Measurements from ENCODE around the gene APBA2. TPM values are rescaled to one million over a fixed set of nuclear protein-coding genes. Genes with fewer than 3 reads are reported as not detected.
A peak's percentile ranks its signal among the peaks of the same experiment; 100 is the strongest.

APBA2 gene
- total RNA-seq, 1 donor from 2014 or later, result 26.4 TPM

- peak; percentile 83 for DNase-seq (ENCODE audit: low spot score)
- H3K4me3 Mint-ChIP-seq (ENCODE audit: unreplicated experiment), result no peak overlapping the region
- peaks cover 8% of the 10 kb centered on the region for H3K27me3 Mint-ChIP-seq (ENCODE audit: low read depth)
- H3K9me3 Mint-ChIP-seq (ENCODE audit: low read depth), result no peaks in the 10 kb centered on the region
- H3K27ac Mint-ChIP-seq (ENCODE audit: unreplicated experiment), result no peak overlapping the region
- H3K36me3 Mint-ChIP-seq (ENCODE audit: low read depth), result no peaks in the 10 kb centered on the region
- peaks cover 7% of the 10 kb centered on the region for H3K4me1 Mint-ChIP-seq (ENCODE audit: low read depth)
- no peak for TF ChIP-seq CTCF (IDR thresholded peaks at IDR 0.05)
Measured at GRCh38 chr15:29135702-29136646, 250.2 kb downstream of the APBA2 start.

- no peak overlapping the region for H3K4me3 Mint-ChIP-seq (ENCODE audit: unreplicated experiment)
- no peaks in the 10 kb centered on the region for H3K36me3 Mint-ChIP-seq (ENCODE audit: low read depth)
- peaks cover 7% of the 10 kb centered on the region for H3K4me1 Mint-ChIP-seq (ENCODE audit: low read depth)
- peaks cover 8% of the 10 kb centered on the region for H3K27me3 Mint-ChIP-seq (ENCODE audit: low read depth)
- TF ChIP-seq CTCF (IDR thresholded peaks at IDR 0.05), result no peak
- peak; percentile 29 for DNase-seq (ENCODE audit: low spot score)
- H3K9me3 Mint-ChIP-seq (ENCODE audit: low read depth), result no peaks in the 10 kb centered on the region
- no peak overlapping the region for H3K27ac Mint-ChIP-seq (ENCODE audit: unreplicated experiment)
Measured at GRCh38 chr15:29138260-29138659, 252.5 kb downstream of the APBA2 start.

GRCh38 chr15:29139072-29139471 is 253.3 kb downstream of the APBA2 start:
- Mint-ChIP-seq H3K9me3 (ENCODE audit: low read depth) (no peaks in the 10 kb centered on the region), H3K4me3 (ENCODE audit: unreplicated experiment) (no peak overlapping the region), H3K27me3 (ENCODE audit: low read depth) (peaks cover 8% of the 10 kb centered on the region), H3K27ac (ENCODE audit: unreplicated experiment) (no peak overlapping the region), H3K4me1 (ENCODE audit: low read depth) (peaks cover 13% of the 10 kb centered on the region), H3K36me3 (ENCODE audit: low read depth) (no peaks in the 10 kb centered on the region)
- no peak for TF ChIP-seq CTCF (IDR thresholded peaks at IDR 0.05)
- peak; percentile 56 for DNase-seq (ENCODE audit: low spot score)

- DNase-seq (ENCODE audit: low spot score), result peak; percentile 40
- H3K4me3 Mint-ChIP-seq (ENCODE audit: unreplicated experiment), result no peak overlapping the region
- H3K9me3 Mint-ChIP-seq (ENCODE audit: low read depth), result no peaks in the 10 kb centered on the region
- no peaks in the 10 kb centered on the region for H3K36me3 Mint-ChIP-seq (ENCODE audit: low read depth)
- H3K27me3 Mint-ChIP-seq (ENCODE audit: low read depth), result peaks cover 8% of the 10 kb centered on the region
- peak; percentile 88 for TF ChIP-seq CTCF (IDR thresholded peaks at IDR 0.05)
- no peak overlapping the region for H3K27ac Mint-ChIP-seq (ENCODE audit: unreplicated experiment)
- peaks cover 14% of the 10 kb centered on the region for H3K4me1 Mint-ChIP-seq (ENCODE audit: low read depth)
Measured at GRCh38 chr15:29139540-29140459, 254.0 kb downstream of the APBA2 start.

Measured in chondrocyte (in vitro differentiated cells).